Retinal pigment epithelial cell (primary cell): Measurements from ENCODE around the gene UBE2J1.

Experiments
- DNase-seq: peaks from one replicate; pipeline ENCODE4 v3.0.0-alpha.2; 2010; ENCODE audit warnings: low read depth
- H3K4me3 ChIP-seq: 2 replicates; pipeline ENCODE4 v1.5.1; 2011; ENCODE audit warnings: mild to moderate bottlenecking, low read length, control low read depth, moderate library complexity
- CTCF ChIP-seq: conservative IDR thresholded peaks from 2 replicates; pipeline ENCODE4 v1.5.1; 2011; ENCODE audit warnings: low read depth, low read length, control low read depth, inconsistent platforms

Gene UBE2J1

GRCh38 chr6:89339565-89339964, 13.0 kb downstream of the UBE2J1 start:
- TF ChIP-seq CTCF, result no peak
- no peak for DNase-seq
- H3K4me3 ChIP-seq, result no peak overlapping the region

- no peak for DNase-seq
- TF ChIP-seq CTCF, result no peak
These were observed 17.4 kb downstream of the UBE2J1 start for GRCh38 chr6:89335164-89335563.

GRCh38 chr6:89330910-89331309, 21.6 kb downstream of the UBE2J1 start:
- no peak overlapping the region for H3K4me3 ChIP-seq
- no peak for DNase-seq
- TF ChIP-seq CTCF, result no peak

More at GRCh38 chr6:89335164-89335563, 17.4 kb downstream of the UBE2J1 start:
- H3K4me3 ChIP-seq, result no peak overlapping the region

GRCh38 chr6:89328976-89329375, 23.5 kb downstream of the UBE2J1 start:
- no peak overlapping the region for H3K4me3 ChIP-seq
- no peak for DNase-seq
- TF ChIP-seq CTCF, result no peak

- no peak for DNase-seq
- TF ChIP-seq CTCF, result no peak
These were observed 28.2 kb downstream of the UBE2J1 start for GRCh38 chr6:89324304-89324703.

GRCh38 chr6:89323511-89323971, 29.0 kb downstream of the UBE2J1 start:
- no peak overlapping the region for H3K4me3 ChIP-seq
- TF ChIP-seq CTCF, result no peak
- no peak for DNase-seq

More at GRCh38 chr6:89324304-89324703, 28.2 kb downstream of the UBE2J1 start:
- no peak overlapping the region for H3K4me3 ChIP-seq

- TF ChIP-seq CTCF, result no peak
- no peak overlapping the region for H3K4me3 ChIP-seq
- no peak for DNase-seq
These were observed 31.2 kb downstream of the UBE2J1 start for GRCh38 chr6:89321131-89321970.
